Measurements from ENCODE around the gene ATP13A4. TPM values are rescaled to one million over a fixed set of nuclear protein-coding genes. Genes with fewer than 3 reads are reported as not detected.

The ATP13A4 gene
- total and polyA plus RNA-seq, 2 of the 8 experiments (the other 6 are each of a cell fraction or from before 2014, with no cell fraction given) = 0.12 TPM; not detected in 1

DNA sequence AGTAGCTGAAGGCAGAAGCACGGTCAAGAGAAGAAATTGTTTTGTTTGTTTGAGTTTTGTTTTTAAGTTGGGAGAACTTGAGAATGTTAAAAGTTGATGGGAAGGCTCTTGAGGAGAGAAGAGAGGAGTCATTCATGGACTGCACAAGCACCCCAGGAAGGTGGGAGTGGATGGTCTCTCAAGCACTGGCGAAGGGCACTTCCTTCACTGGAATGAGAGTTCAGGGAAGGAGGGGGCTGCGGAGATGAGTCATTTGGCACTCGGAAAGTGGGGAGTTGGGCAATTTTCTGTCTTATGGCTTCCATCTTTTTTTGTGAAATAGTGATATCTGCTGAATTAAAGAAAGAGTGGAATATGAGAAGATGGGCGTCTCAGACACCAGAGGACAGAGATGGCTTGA lies 66.0 kb downstream of the ATP13A4 start:
- Histone ChIP-seq H2BK20ac (ENCODE audit: low read length) (no peak overlapping the region), H3K9ac (replicated peaks in 1 of 4; ENCODE audit: extremely low read depth in 1 of 4, low read depth in 3 of 4, low read length in 3 of 4) (no peak overlapping the region), H2BK15ac (ENCODE audit: low read length) (no peak overlapping the region), H4K20me1 (replicated peaks in 1 of 2; ENCODE audit: control insufficient read depth in 1 of 2, insufficient read depth in 2 of 2, low read length in 2 of 2) (no peaks in the 10 kb centered on the region), H3K27ac (ENCODE audit: low read depth, low read length) (no peak overlapping the region), H2BK5ac (ENCODE audit: low read depth, low read length) (no peak overlapping the region), H3K4ac (replicated peaks; ENCODE audit: insufficient read length, low read depth, low read length) (no peak overlapping the region), H2AFZ (ENCODE audit: low read length) (no peak overlapping the region), H3K27me3 (replicated peaks in 1 of 4; ENCODE audit: control insufficient read depth in 3 of 4, extremely low read depth in 1 of 4, insufficient read depth in 3 of 4, low read length in 3 of 4) (no peaks in the 10 kb centered on the region), H4K5ac (ENCODE audit: insufficient read length, low read depth, low read length) (no peak overlapping the region), H2BK120ac (replicated peaks; ENCODE audit: low read depth, low read length) (no peak overlapping the region), H3K14ac (ENCODE audit: insufficient read length) (no peak overlapping the region), H3K36me3 (ENCODE audit: control insufficient read depth in 2 of 4, insufficient read depth in 4 of 4, low read length in 3 of 4) (no peaks in the 10 kb centered on the region), H4K8ac (ENCODE audit: extremely low read depth, insufficient read depth, low read length) (no peak overlapping the region), H4K91ac (replicated peaks; ENCODE audit: insufficient read length, low read length) (no peak overlapping the region), H3K4me1 (replicated peaks in 1 of 4; ENCODE audit: control insufficient read depth in 3 of 4, insufficient read depth in 4 of 4, low read length in 3 of 4) (no peaks in the 10 kb centered on the region), H3K4me2 (ENCODE audit: insufficient read depth in 1 of 2, low read depth in 2 of 2, low read length in 2 of 2) (no peak overlapping the region), H3K9me3 (ENCODE audit: insufficient read depth in 2 of 2, low read depth in 1 of 2, low read length in 1 of 2) (no peaks in the 10 kb centered on the region), H2AK5ac (ENCODE audit: low read depth, low read length) (no peak overlapping the region), H3K4me3 (ENCODE audit: extremely low read depth in 1 of 4, insufficient read depth in 2 of 4, low read depth in 3 of 4, low read length in 4 of 4) (no peak overlapping the region), H3K18ac (ENCODE audit: extremely low read depth, low read length) (no peak overlapping the region), H3K23me2 (ENCODE audit: low read depth, low read length) (no peaks in the 10 kb centered on the region), H3K23ac (ENCODE audit: insufficient read length) (no peak overlapping the region), H3K79me2 (ENCODE audit: control insufficient read depth in 1 of 2, insufficient read depth in 2 of 2, low read length in 2 of 2) (no peaks in the 10 kb centered on the region), H2BK12ac (ENCODE audit: low read depth, low read length) (no peak overlapping the region), H3K56ac (replicated peaks; ENCODE audit: insufficient read length, low read depth, low read length) (no peak overlapping the region), H3K79me1 (ENCODE audit: low read depth, low read length) (no peaks in the 10 kb centered on the region)
- no peak for TF ChIP-seq SP2 (IDR thresholded peaks at IDR 0.05; ENCODE audit: low read length)
- TF ChIP-seq, protein P1, sequence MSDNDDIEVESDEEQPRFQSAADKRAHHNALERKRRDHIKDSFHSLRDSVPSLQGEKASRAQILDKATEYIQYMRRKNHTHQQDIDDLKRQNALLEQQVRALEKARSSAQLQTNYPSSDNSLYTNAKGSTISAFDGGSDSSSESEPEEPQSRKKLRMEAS (IDR thresholded peaks at IDR 0.05) = no peak
- TF ChIP-seq JUN (IDR thresholded peaks at IDR 0.05; ENCODE audit: low read depth, low read length) = no peak
- TF ChIP-seq JUND (IDR thresholded peaks at IDR 0.05; ENCODE audit: low read length) = no peak
- TF ChIP-seq, protein P2, sequence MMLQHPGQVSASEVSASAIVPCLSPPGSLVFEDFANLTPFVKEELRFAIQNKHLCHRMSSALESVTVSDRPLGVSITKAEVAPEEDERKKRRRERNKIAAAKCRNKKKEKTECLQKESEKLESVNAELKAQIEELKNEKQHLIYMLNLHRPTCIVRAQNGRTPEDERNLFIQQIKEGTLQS (IDR thresholded peaks at IDR 0.05; ENCODE audit: insufficient read depth, low read depth, low read length) = no peak
- no peak for TF ChIP-seq MAFK (IDR thresholded peaks at IDR 0.05; ENCODE audit: low read depth, low read length)
- TF ChIP-seq SIX5 (IDR thresholded peaks at IDR 0.05; ENCODE audit: low read depth, low read length) = no peak
- no peak for TF ChIP-seq PHF8 (conservative IDR thresholded peaks at IDR 0.05; ENCODE audit: low read depth, low read length)
- TF ChIP-seq RFX5 (IDR thresholded peaks at IDR 0.05; ENCODE audit: borderline replicate concordance, low read depth, low read length) = no peak
- no peak for TF ChIP-seq POLR2AphosphoS5 (IDR thresholded peaks at IDR 0.05; ENCODE audit: low read depth, low read length)
- no peak for TF ChIP-seq TCF12 (IDR thresholded peaks at IDR 0.05; ENCODE audit: low read depth, low read length)
- no peak for TF ChIP-seq YY1 (IDR thresholded peaks at IDR 0.05; ENCODE audit: low read depth, low read length)
- POLR2A ChIA-PET (ENCODE audit: partially characterized antibody) = no interaction called here
- CTCF ChIA-PET (ENCODE audit: partially characterized antibody) = no interaction called here
- 85 to 100% methylated on average over 1 to 5 of the region's 5 CpGs for WGBS, 2 experiments (ENCODE audit: extremely low coverage in 1 of 2, insufficient coverage in 1 of 2, insufficient read length in 1 of 2, insufficient replicate concordance in 2 of 2, low coverage in 1 of 2, low lambda C conversion rate in 2 of 2, missing lambda C conversion rate in 1 of 2)
- DNase-seq (ENCODE audit: low read depth in 1 of 2, low spot score in 2 of 2) (no peak), FAIRE-seq (no peak)
